ENCODE data around the gene HTT. TPM values are rescaled to one million over a fixed set of nuclear protein-coding genes. Genes with fewer than 3 reads are reported as not detected.

HTT gene
- total and polyA plus RNA-seq, 2 of the 13 experiments (the other 11 are each of a cell fraction or from before 2014, with no cell fraction given), result 17.5 to 19.5 TPM

GRCh38 chr4:3207531-3208037 is 133.1 kb downstream of the HTT start (continued):
- TF ChIP-seq ZNF318 (CRISPR knock-in tag; IDR thresholded peaks at IDR 0.05) (no peak), ZNF484 (CRISPR knock-in tag; IDR thresholded peaks at IDR 0.05; ENCODE audit: borderline replicate concordance, low read depth) (no peak), CC2D1A (CRISPR knock-in tag; IDR thresholded peaks at IDR 0.05) (no peak), CSRNP1 (CRISPR knock-in tag; IDR thresholded peaks at IDR 0.05) (no peak), ZNF564 (CRISPR knock-in tag; IDR thresholded peaks at IDR 0.05) (no peak), HNF1B (CRISPR knock-in tag; IDR thresholded peaks at IDR 0.05) (0 out of 2 replicates have a peak, but pooled peaks have one; percentile 28), TFDP1 (CRISPR knock-in tag; IDR thresholded peaks at IDR 0.05; ENCODE audit: borderline replicate concordance) (no peak), DMAP1 (CRISPR knock-in tag; IDR thresholded peaks at IDR 0.05) (0 out of 2 replicates have a peak, but pooled peaks have one; percentile 19), EP300 (IDR thresholded peaks at IDR 0.05; ENCODE audit: low read depth in 2 of 2, low read length in 2 of 2) (peak; percentile 44 to 92; a peak in 2 of 4 replicates), EP300 (CRISPR knock-in tag; IDR thresholded peaks at IDR 0.05; ENCODE audit: borderline replicate concordance) (peak; percentile 77; the same call in 1 of the 2 replicates), MEF2D (CRISPR knock-in tag; IDR thresholded peaks at IDR 0.05) (peak; percentile 61; the same call in 1 of the 2 replicates), RXRB (CRISPR knock-in tag; IDR thresholded peaks at IDR 0.05; ENCODE audit: borderline replicate concordance) (peak; percentile 23; the same call in 1 of the 2 replicates), BORCS8-MEF2B (CRISPR knock-in tag; IDR thresholded peaks at IDR 0.05) (no peak), KDM3A (CRISPR knock-in tag; IDR thresholded peaks at IDR 0.05; ENCODE audit: low read depth) (no peak), ZBTB20 (CRISPR knock-in tag; IDR thresholded peaks at IDR 0.05; ENCODE audit: borderline replicate concordance, low read depth) (peak; percentile 56; the same call in 1 of the 2 replicates)

All from HepG2 (cell line).